Mammary epithelial cell (primary cell): ENCODE measurements around the gene TRABD2B.

Experiments
- CTCF ChIP-seq, 2 donors: IDR thresholded peaks in 1 of 2; conservative IDR thresholded peaks in 1 of 2; 2 replicates each; pipeline ENCODE4 v1.5.1; 2011 to 2012; ENCODE audit warnings: inconsistent platforms in 2 of 2, low read length in 2 of 2, mild to moderate bottlenecking in 2 of 2, control low read depth in 1 of 2, low read depth in 1 of 2; ENCODE audit not compliant: insufficient read depth in 1 of 2; ENCODE audit errors: extremely low read depth in 1 of 2
- EZH2 ChIP-seq: IDR thresholded peaks from 2 replicates; pipeline ENCODE4 v1.6.1; 2012; ENCODE audit warnings: low read length, inconsistent platforms, borderline replicate concordance

GRCh38 chr1:48021792-48022191, 24.6 kb upstream of the TRABD2B start:
- TF ChIP-seq CTCF (conservative IDR thresholded peaks at IDR 0.05 in 1 of 2, IDR thresholded peaks at IDR 0.05 in 1 of 2; ENCODE audit: extremely low read depth in 1 of 2, insufficient read depth in 1 of 2, low read depth in 1 of 2, low read length in 2 of 2) = no peak
- no peak for TF ChIP-seq EZH2
